Liver (tissue), 9 donors: ENCODE results near the gene GSTP1. TPM values are rescaled to one million over a fixed set of nuclear protein-coding genes. Genes with fewer than 3 reads are reported as not detected.

Experiments used
- DNase-seq: peaks from one replicate; pipeline ENCODE4 v3.0.0-alpha.2; 2017; ENCODE audit warnings: low spot score
- H3K27ac ChIP-seq, 2 donors: one replicate each; pipeline ENCODE4 v1.7.0; 2013; ENCODE audit warnings: inconsistent platforms in 2 of 2, low read length in 2 of 2, control low read depth in 1 of 2, low read depth in 1 of 2, mild to moderate bottlenecking in 1 of 2
- H3K27me3 ChIP-seq, 4 donors: one replicate each; pipeline versions ENCODE4 v1.6.1 to v1.7.0; 2013; ENCODE audit warnings: low read length in 3 of 4, inconsistent platforms in 1 of 4, mild to moderate bottlenecking in 1 of 4, moderate library complexity in 1 of 4; ENCODE audit not compliant: control insufficient read depth in 4 of 4, insufficient read depth in 4 of 4
- H3K36me3 ChIP-seq, 4 donors: one replicate each; pipeline versions ENCODE4 v1.6.1 to v1.7.0; 2013; ENCODE audit warnings: low read length in 3 of 4, mild to moderate bottlenecking in 3 of 4, low read depth in 1 of 4, moderate library complexity in 1 of 4; ENCODE audit not compliant: control insufficient read depth in 4 of 4, insufficient read depth in 3 of 4
- H3K4me1 ChIP-seq, 4 donors: one replicate each; pipeline versions ENCODE4 v1.6.1 to v1.7.0; 2013; ENCODE audit warnings: low read length in 3 of 4, mild to moderate bottlenecking in 3 of 4, moderate library complexity in 1 of 4; ENCODE audit not compliant: control insufficient read depth in 4 of 4, insufficient read depth in 4 of 4
- H3K4me3 ChIP-seq, 3 donors: one replicate each; pipeline versions ENCODE4 v1.6.1 to v1.7.0; 2013; ENCODE audit warnings: low read length in 3 of 3, control low read depth in 1 of 3, low read depth in 1 of 3, mild to moderate bottlenecking in 1 of 3
- H3K9ac ChIP-seq, 2 donors: one replicate each; pipeline ENCODE4 v1.7.0; 2013; ENCODE audit warnings: low read length in 2 of 2, mild to moderate bottlenecking in 2 of 2, moderate library complexity in 2 of 2, control low read depth in 1 of 2, low read depth in 1 of 2
- H3K9me3 ChIP-seq, 4 donors: one replicate each; pipeline versions ENCODE4 v1.6.1 to v1.7.0; 2013; ENCODE audit warnings: low read length in 3 of 4; ENCODE audit not compliant: control insufficient read depth in 4 of 4
- ATF3 ChIP-seq: IDR thresholded peaks from 2 replicates; pipeline ENCODE4 v1.6.1; 2016; ENCODE audit warnings: antibody characterized with exemption
- EGR1 ChIP-seq, 2 donors: IDR thresholded peaks; 2 replicates each; pipeline ENCODE4 v1.6.1; 2016 to 2018; ENCODE audit warnings: antibody characterized with exemption in 2 of 2, low read depth in 2 of 2
- FOXA1 ChIP-seq: IDR thresholded peaks from 2 replicates; pipeline ENCODE4 v1.6.1; 2016; ENCODE audit warnings: antibody characterized with exemption
- FOXA2 ChIP-seq: IDR thresholded peaks from 2 replicates; pipeline ENCODE4 v1.6.1; 2016; ENCODE audit warnings: antibody characterized with exemption
- GABPA ChIP-seq, 2 donors: IDR thresholded peaks in 1 of 2; conservative IDR thresholded peaks in 1 of 2; 2 replicates each; pipeline ENCODE4 v1.6.1; 2016; ENCODE audit warnings: antibody characterized with exemption in 2 of 2, mild to moderate bottlenecking in 1 of 2, moderate library complexity in 1 of 2
- HNF4A ChIP-seq, 2 donors: conservative IDR thresholded peaks; 2 replicates each; pipeline ENCODE4 v1.6.1; 2016; ENCODE audit warnings: antibody characterized with exemption in 2 of 2, mild to moderate bottlenecking in 2 of 2
- HNF4G ChIP-seq: IDR thresholded peaks from 2 replicates; pipeline ENCODE4 v1.6.1; 2016; ENCODE audit warnings: antibody characterized with exemption
- JUND ChIP-seq, 2 donors: IDR thresholded peaks; 2 replicates each; pipeline ENCODE4 v1.6.1; 2016; ENCODE audit warnings: antibody characterized with exemption in 2 of 2
- MAX ChIP-seq: IDR thresholded peaks from 2 replicates; pipeline ENCODE4 v1.6.1; 2016; ENCODE audit warnings: antibody characterized with exemption
- NR2F2 ChIP-seq: IDR thresholded peaks from 2 replicates; pipeline ENCODE4 v1.6.1; 2016; ENCODE audit warnings: antibody characterized with exemption
- RAD21 ChIP-seq, 2 donors: IDR thresholded peaks; 2 replicates each; pipeline ENCODE4 v1.6.1; 2016; ENCODE audit warnings: antibody characterized with exemption in 2 of 2, mild to moderate bottlenecking in 2 of 2
- RXRA ChIP-seq, 2 donors: IDR thresholded peaks; 2 replicates each; pipeline ENCODE4 v1.6.1; 2017 to 2018; ENCODE audit warnings: antibody characterized with exemption in 2 of 2, mild to moderate bottlenecking in 1 of 2
- SP1 ChIP-seq: IDR thresholded peaks from 2 replicates; pipeline ENCODE4 v1.6.1; 2018; ENCODE audit warnings: antibody characterized with exemption, mild to moderate bottlenecking
- TAF1 ChIP-seq: conservative IDR thresholded peaks from 2 replicates; pipeline ENCODE4 v1.6.1; 2016; ENCODE audit warnings: antibody characterized with exemption, mild to moderate bottlenecking
- YY1 ChIP-seq: IDR thresholded peaks from 2 replicates; pipeline ENCODE4 v1.6.1; 2016; ENCODE audit warnings: antibody characterized with exemption, mild to moderate bottlenecking
- ZBTB33 ChIP-seq: IDR thresholded peaks from 2 replicates; pipeline ENCODE4 v1.6.1; 2016; ENCODE audit warnings: antibody characterized with exemption
- WGBS: extraction: QIAGEN DNeasy Blood & Tissue Kit; methylation state at CpG from one replicate; pipeline ENCODE4 v1.1.7; 2013; 5-methylcytosine and 5-hydroxymethylcytosine counted together
- polyA plus RNA-seq, 2 donors: library from polyadenylated mRNA; stranded (reverse) in 1 of 2; unstranded in 1 of 2; fragments of 200-250 nt in 1 of 2; fragments of >200 nt in 1 of 2; fragmentation: Nextera tagmentation in 1 of 2; extraction: Ambion mirVana in 1 of 2; gene quantifications; one replicate each; pipeline versions ENCODE4 v1.2.1 to v1.2.3, GENCODE V29; 2013 to 2015
- total RNA-seq, 2 donors: library from RNA; depleted of rRNA; stranded (reverse); fragments of >200 nt; gene quantifications; one replicate each; pipeline ENCODE4 v1.2.3, GENCODE V29; 2014
- TF ChIP-seq, protein P1 (sequence below): fragments of 150-350 bp; IDR thresholded peaks from 2 replicates; pipeline ENCODE4 v1.5.1; 2017; ENCODE audit warnings: improper control_type of control experiment, low read depth, low read length; ENCODE audit not compliant: missing input control
- TF ChIP-seq, protein P2 (sequence below): IDR thresholded peaks from 2 replicates; pipeline ENCODE4 v1.6.1; 2016; ENCODE audit warnings: antibody characterized with exemption, mild to moderate bottlenecking
- donor health status: healthy.
- donor health status: healthy.
- donor health status: healthy.
- donor health status: healthy.
- donor health status: healthy.

The GSTP1 gene
- total and polyA plus RNA-seq, 4 donors: 25.6 to 228 (median 44.8) TPM

- no peak overlapping the region for H3K9ac ChIP-seq
- H3K4me3 ChIP-seq: no peak overlapping the region
- H3K9me3 ChIP-seq: no peaks in the 10 kb centered on the region
- WGBS: 46% methylated on average over 9 of the region's 9 CpGs
- TF ChIP-seq FOXA2: peak; percentile 74
- TF ChIP-seq RAD21 (IDR thresholded peaks at IDR 0.05): peak; percentile 13 to 17
- TF ChIP-seq ATF3: no peak
- peak; percentile 77 to 87 for TF ChIP-seq RXRA (IDR thresholded peaks at IDR 0.05)
- TF ChIP-seq MAX: no peak
- TF ChIP-seq YY1: no peak
- TF ChIP-seq GABPA (IDR thresholded peaks at IDR 0.05 in 1 of 2, conservative IDR thresholded peaks at IDR 0.05 in 1 of 2): no peak
- TF ChIP-seq TAF1: no peak
- no peak for TF ChIP-seq FOXA1
- TF ChIP-seq ZBTB33: no peak
- TF ChIP-seq HNF4G: peak; percentile 46
- TF ChIP-seq EGR1 (IDR thresholded peaks at IDR 0.05; ENCODE audit: low read depth in 2 of 2): no peak
- peak; percentile 43 to 81 for TF ChIP-seq JUND (IDR thresholded peaks at IDR 0.05)
- no peak for TF ChIP-seq NR2F2
- peak; percentile 89 for TF ChIP-seq SP1
- TF ChIP-seq HNF4A (conservative IDR thresholded peaks at IDR 0.05): peak; percentile 64 to 69
- TF ChIP-seq, protein P1, sequence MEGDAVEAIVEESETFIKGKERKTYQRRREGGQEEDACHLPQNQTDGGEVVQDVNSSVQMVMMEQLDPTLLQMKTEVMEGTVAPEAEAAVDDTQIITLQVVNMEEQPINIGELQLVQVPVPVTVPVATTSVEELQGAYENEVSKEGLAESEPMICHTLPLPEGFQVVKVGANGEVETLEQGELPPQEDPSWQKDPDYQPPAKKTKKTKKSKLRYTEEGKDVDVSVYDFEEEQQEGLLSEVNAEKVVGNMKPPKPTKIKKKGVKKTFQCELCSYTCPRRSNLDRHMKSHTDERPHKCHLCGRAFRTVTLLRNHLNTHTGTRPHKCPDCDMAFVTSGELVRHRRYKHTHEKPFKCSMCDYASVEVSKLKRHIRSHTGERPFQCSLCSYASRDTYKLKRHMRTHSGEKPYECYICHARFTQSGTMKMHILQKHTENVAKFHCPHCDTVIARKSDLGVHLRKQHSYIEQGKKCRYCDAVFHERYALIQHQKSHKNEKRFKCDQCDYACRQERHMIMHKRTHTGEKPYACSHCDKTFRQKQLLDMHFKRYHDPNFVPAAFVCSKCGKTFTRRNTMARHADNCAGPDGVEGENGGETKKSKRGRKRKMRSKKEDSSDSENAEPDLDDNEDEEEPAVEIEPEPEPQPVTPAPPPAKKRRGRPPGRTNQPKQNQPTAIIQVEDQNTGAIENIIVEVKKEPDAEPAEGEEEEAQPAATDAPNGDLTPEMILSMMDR: no peak
- TF ChIP-seq, protein P2, sequence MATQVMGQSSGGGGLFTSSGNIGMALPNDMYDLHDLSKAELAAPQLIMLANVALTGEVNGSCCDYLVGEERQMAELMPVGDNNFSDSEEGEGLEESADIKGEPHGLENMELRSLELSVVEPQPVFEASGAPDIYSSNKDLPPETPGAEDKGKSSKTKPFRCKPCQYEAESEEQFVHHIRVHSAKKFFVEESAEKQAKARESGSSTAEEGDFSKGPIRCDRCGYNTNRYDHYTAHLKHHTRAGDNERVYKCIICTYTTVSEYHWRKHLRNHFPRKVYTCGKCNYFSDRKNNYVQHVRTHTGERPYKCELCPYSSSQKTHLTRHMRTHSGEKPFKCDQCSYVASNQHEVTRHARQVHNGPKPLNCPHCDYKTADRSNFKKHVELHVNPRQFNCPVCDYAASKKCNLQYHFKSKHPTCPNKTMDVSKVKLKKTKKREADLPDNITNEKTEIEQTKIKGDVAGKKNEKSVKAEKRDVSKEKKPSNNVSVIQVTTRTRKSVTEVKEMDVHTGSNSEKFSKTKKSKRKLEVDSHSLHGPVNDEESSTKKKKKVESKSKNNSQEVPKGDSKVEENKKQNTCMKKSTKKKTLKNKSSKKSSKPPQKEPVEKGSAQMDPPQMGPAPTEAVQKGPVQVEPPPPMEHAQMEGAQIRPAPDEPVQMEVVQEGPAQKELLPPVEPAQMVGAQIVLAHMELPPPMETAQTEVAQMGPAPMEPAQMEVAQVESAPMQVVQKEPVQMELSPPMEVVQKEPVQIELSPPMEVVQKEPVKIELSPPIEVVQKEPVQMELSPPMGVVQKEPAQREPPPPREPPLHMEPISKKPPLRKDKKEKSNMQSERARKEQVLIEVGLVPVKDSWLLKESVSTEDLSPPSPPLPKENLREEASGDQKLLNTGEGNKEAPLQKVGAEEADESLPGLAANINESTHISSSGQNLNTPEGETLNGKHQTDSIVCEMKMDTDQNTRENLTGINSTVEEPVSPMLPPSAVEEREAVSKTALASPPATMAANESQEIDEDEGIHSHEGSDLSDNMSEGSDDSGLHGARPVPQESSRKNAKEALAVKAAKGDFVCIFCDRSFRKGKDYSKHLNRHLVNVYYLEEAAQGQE: peak; percentile 46
- no peak for DNase-seq
- H3K27me3 ChIP-seq: no peaks in the 10 kb centered on the region
- peak overlapping the region in 1 of 2 donors; percentile 27 for H3K27ac ChIP-seq
- peaks cover 8 to 9% (median 9%) of the 10 kb centered on the region in 4 donors for H3K4me1 ChIP-seq
- H3K36me3 ChIP-seq: no peaks in the 10 kb centered on the region
Measured at GRCh38 chr11:67548555-67549110, 35.0 kb upstream of the GSTP1 start.
